Measurements from ENCODE around the gene RPL4.

RPL4 gene

GRCh38 chr15:66459818-66460615 lies 44.6 kb downstream of the RPL4 start:
- no peak for DNase-seq (ENCODE audit: low read depth in 2 of 3, low spot score in 2 of 3)

GRCh38 chr15:66456211-66456610 lies 48.4 kb downstream of the RPL4 start:
- DNase-seq (ENCODE audit: low read depth in 2 of 3, low spot score in 2 of 3), result no peak

GRCh38 chr15:66454143-66454542 lies 50.5 kb downstream of the RPL4 start:
- no peak for DNase-seq (ENCODE audit: low read depth in 2 of 3, low spot score in 2 of 3)

GRCh38 chr15:66452971-66453580 lies 51.6 kb downstream of the RPL4 start:
- DNase-seq (ENCODE audit: low read depth in 2 of 3, low spot score in 2 of 3), result no peak

GRCh38 chr15:66452420-66452819 lies 52.2 kb downstream of the RPL4 start:
- DNase-seq (ENCODE audit: low read depth in 2 of 3, low spot score in 2 of 3), result no peak
